Measurements from ENCODE around the gene ASCL1. TPM values are rescaled to one million over a fixed set of nuclear protein-coding genes. Genes with fewer than 3 reads are reported as not detected.

ASCL1 gene
- total RNA-seq, 1 experiment from 2014 or later, result not detected

DNA sequence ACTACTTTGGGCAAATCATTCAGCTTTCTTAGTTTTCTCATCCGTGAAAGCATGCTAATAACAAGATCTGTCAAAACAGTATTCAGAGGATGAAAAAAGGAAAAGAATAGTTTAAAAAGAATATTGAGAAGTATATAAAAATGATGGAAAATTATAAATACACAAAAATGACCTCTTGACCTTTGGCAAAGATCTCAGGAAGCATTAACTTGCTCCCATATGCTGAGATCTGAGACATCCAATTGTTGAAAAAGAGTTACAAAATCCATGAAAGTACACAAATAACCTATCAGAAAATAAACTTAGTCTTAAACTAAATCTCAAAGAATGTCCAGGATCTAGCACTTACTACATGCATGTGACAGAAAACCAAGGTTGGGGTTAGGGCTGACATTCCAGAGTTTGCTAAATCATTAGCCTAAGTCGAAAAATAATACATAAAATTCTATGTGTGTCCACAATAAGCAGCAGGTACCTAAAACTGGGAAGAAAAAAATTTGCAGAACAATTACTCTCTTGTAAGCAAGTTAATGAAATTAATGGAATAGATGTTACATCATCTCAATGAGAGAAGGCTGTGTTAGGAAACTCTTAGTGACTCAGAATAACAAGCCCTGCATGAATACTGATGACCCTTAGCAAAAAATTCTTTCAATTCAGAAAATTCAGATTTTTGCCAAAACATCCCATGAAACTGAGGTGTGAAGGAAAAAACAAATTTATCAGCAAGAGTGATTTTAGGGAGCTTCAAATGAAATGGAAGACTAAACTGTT lies 43.8 kb upstream of the ASCL1 start:
- Mint-ChIP-seq H3K27me3 (ENCODE audit: insufficient read depth, unreplicated experiment) (no peaks in the 10 kb centered on the region), H3K4me3 (ENCODE audit: unreplicated experiment) (no peak overlapping the region), H3K27ac (ENCODE audit: unreplicated experiment) (no peak overlapping the region), H3K4me1 (ENCODE audit: low read depth, unreplicated experiment) (peaks cover 5% of the 10 kb centered on the region), H3K9me3 (ENCODE audit: unreplicated experiment) (no peaks in the 10 kb centered on the region), H3K36me3 (ENCODE audit: insufficient read depth, unreplicated experiment) (peaks cover 5% of the 10 kb centered on the region)
- CTCF ChIA-PET, result no interaction called here
- intact Hi-C loops (cut with micrococcal nuclease; ENCODE audit: unreplicated experiment), result no loop called here
- TF ChIP-seq, protein P1, sequence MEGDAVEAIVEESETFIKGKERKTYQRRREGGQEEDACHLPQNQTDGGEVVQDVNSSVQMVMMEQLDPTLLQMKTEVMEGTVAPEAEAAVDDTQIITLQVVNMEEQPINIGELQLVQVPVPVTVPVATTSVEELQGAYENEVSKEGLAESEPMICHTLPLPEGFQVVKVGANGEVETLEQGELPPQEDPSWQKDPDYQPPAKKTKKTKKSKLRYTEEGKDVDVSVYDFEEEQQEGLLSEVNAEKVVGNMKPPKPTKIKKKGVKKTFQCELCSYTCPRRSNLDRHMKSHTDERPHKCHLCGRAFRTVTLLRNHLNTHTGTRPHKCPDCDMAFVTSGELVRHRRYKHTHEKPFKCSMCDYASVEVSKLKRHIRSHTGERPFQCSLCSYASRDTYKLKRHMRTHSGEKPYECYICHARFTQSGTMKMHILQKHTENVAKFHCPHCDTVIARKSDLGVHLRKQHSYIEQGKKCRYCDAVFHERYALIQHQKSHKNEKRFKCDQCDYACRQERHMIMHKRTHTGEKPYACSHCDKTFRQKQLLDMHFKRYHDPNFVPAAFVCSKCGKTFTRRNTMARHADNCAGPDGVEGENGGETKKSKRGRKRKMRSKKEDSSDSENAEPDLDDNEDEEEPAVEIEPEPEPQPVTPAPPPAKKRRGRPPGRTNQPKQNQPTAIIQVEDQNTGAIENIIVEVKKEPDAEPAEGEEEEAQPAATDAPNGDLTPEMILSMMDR (IDR thresholded peaks at IDR 0.05; ENCODE audit: insufficient read depth in 1 of 2, low read depth in 1 of 2, low read length in 1 of 2, severe bottlenecking in 1 of 2, unreplicated experiment in 1 of 2), result no peak
- no peaks in the 10 kb centered on the region for H3K36me3 ChIP-seq (ENCODE audit: control insufficient read depth, insufficient read depth, low read length)
- H3K4me3 ChIP-seq (ENCODE audit: low read depth, low read length), result no peak overlapping the region
- H3K27me3 ChIP-seq (replicated peaks; ENCODE audit: control insufficient read depth, insufficient read depth, low read length), result no peaks in the 10 kb centered on the region
- no TSS peak for BruUV-seq (replicated peaks)
- no peaks in the 10 kb centered on the region; the same call in 1 of the 2 replicates for H3K4me1 ChIP-seq
- no peak for DNase-seq
- POLR2A ChIA-PET, result no interaction called here
- H3K9me3 ChIP-seq, result no peaks in the 10 kb centered on the region

DNA sequence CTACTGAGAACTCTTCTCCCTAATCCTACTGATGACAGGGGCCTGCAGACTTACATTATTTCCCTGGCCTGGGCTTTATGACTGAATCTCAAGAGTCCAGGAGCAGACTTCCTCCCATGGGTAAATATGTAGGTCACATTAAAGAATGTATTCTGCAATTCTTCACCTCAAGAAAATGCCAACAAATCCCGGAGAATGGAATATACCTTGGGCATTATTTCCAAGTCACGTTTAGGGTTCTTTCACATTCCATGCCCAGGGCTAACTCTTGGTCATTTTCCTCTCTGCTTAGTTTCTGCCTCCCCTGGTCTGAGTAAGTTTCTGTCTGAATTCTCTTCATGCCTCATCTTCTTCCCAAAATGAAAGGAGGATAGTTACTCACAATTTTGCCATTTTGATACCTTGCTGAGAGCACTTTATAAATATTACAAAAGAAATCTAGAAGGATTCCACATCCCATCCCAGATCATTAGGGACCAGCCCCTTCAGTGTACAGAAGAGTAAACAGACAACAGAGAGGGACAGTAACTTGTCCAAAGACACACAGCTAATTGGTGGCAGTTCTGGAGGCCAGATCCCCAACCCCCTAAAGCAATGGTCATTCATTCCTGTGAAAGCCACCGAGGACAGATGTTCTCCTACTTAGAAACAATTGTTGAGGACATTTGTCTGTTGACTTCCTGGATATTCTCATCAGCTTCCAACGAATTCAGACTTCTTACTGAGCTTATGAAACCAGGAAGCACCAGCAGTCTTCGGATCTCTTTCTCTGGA lies 41.0 kb upstream of the ASCL1 start:
- TF ChIP-seq, protein P1 (IDR thresholded peaks at IDR 0.05; ENCODE audit: insufficient read depth in 1 of 2, low read depth in 1 of 2, low read length in 1 of 2, severe bottlenecking in 1 of 2, unreplicated experiment in 1 of 2), result no peak
- Mint-ChIP-seq H3K27me3 (ENCODE audit: insufficient read depth, unreplicated experiment) (no peaks in the 10 kb centered on the region), H3K27ac (ENCODE audit: unreplicated experiment) (peak overlapping the region; percentile 53), H3K4me3 (ENCODE audit: unreplicated experiment) (peak overlapping the region; percentile 71), H3K4me1 (ENCODE audit: low read depth, unreplicated experiment) (peaks cover 17% of the 10 kb centered on the region), H3K9me3 (ENCODE audit: unreplicated experiment) (no peaks in the 10 kb centered on the region), H3K36me3 (ENCODE audit: insufficient read depth, unreplicated experiment) (peaks cover 5% of the 10 kb centered on the region)
- POLR2A ChIA-PET, result no interaction called here
- Histone ChIP-seq H3K9me3 (no peaks in the 10 kb centered on the region), H3K36me3 (ENCODE audit: control insufficient read depth, insufficient read depth, low read length) (no peaks in the 10 kb centered on the region), H3K27me3 (replicated peaks; ENCODE audit: control insufficient read depth, insufficient read depth, low read length) (no peaks in the 10 kb centered on the region), H3K4me3 (ENCODE audit: low read depth, low read length) (peak overlapping the region; percentile 44), H3K4me1 (peaks cover 18% of the 10 kb centered on the region)
- no peak for DNase-seq
- intact Hi-C loops (cut with micrococcal nuclease; ENCODE audit: unreplicated experiment), result loop anchor here (2.0 kb wide), 1 partner anchor 18 kb away; no protein-coding TSS in a partner anchor
- BruUV-seq (replicated peaks), result TSS peak; percentile 73
- CTCF ChIA-PET, result no interaction called here

DNA sequence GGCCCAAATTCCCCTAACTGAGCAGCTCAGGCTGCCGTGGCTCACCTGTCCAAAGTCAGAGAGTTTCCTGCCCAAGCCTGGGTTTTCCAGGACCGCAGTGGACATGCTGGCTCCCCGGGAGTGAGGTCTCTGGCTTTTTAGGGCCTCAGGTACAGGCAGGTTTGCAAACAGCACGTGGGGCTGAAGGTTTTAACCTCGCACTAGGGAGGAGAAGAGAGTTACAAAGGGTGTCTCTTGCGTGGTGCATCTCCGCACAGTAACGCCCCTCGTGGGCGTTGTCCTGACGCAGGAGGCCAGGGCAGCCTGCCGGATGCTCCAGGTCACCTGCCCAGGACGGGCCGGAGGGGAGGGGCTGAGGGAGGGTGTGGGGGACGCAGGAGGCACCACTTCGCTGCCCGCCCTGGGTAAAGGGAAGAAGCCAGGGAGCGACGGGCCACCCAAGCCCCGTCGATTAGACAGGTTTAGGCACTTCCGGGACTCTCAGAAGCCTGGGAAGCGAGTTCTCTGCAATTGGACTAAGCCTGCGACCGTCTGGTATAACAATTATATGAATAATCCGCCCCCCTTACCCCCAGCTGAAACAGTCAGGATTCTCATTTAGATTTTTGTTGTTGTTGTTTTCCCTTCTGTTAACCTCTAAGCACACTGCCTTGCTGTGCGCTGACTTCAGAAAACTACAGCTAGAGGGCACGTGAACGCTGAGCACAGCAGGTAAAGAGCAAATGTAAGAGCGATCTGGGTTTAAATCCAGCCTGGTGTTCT lies 40.3 kb upstream of the ASCL1 start, which contains the start of gene PAH:
Gene PAH, minus strand, starts transcription at position 219 of the 762 bp plus-strand sequence. Its CDS starts 114 bp downstream, at position 105.
- H3K4me1 ChIP-seq, result peaks cover 18% of the 10 kb centered on the region
- no TSS peak for BruUV-seq (replicated peaks)
- peak within 1 kb of the TSS; percentile 53 for H3K27ac Mint-ChIP-seq (ENCODE audit: unreplicated experiment)

More for the DNA sequence above, 40.3 kb upstream of the ASCL1 start, which contains the start of gene PAH:
- POLR2A ChIA-PET, result no interaction called here
- peak; percentile 63 to 74 for DNase-seq
- H3K4me3 ChIP-seq (ENCODE audit: low read depth, low read length), result peak within 1 kb of the TSS; percentile 44
- no peaks in the 10 kb centered on the region for H3K27me3 ChIP-seq (replicated peaks; ENCODE audit: control insufficient read depth, insufficient read depth, low read length)
- H3K36me3 ChIP-seq (ENCODE audit: control insufficient read depth, insufficient read depth, low read length), result no peaks in the 10 kb centered on the region
- peak within 1 kb of the TSS; percentile 71 for H3K4me3 Mint-ChIP-seq (ENCODE audit: unreplicated experiment)
- H3K27me3 Mint-ChIP-seq (ENCODE audit: insufficient read depth, unreplicated experiment), result no peaks in the 10 kb centered on the region
- intact Hi-C loops (cut with micrococcal nuclease; ENCODE audit: unreplicated experiment), result loop anchor here (2.0 kb wide), 1 partner anchor 18 kb away; no protein-coding TSS in a partner anchor
- no peaks in the 10 kb centered on the region for H3K9me3 Mint-ChIP-seq (ENCODE audit: unreplicated experiment)
- TF ChIP-seq, protein P1 (IDR thresholded peaks at IDR 0.05; ENCODE audit: insufficient read depth in 1 of 2, low read depth in 1 of 2, low read length in 1 of 2, severe bottlenecking in 1 of 2, unreplicated experiment in 1 of 2), result peak in 1 of 2 experiments; percentile 25
- CTCF ChIA-PET, result interaction anchor here (1.4 kb wide), 1 partner anchor 34 kb away, joined by 7 read pairs; no protein-coding TSS in a partner anchor
- H3K4me1 Mint-ChIP-seq (ENCODE audit: low read depth, unreplicated experiment), result peaks cover 17% of the 10 kb centered on the region
- peaks cover 5% of the 10 kb centered on the region for H3K36me3 Mint-ChIP-seq (ENCODE audit: insufficient read depth, unreplicated experiment)
- no peaks in the 10 kb centered on the region for H3K9me3 ChIP-seq

Measured in Caco-2 (cell line).